Colonic mucosa (tissue), 4 donors: ENCODE data around the gene SENP5. TPM values are rescaled to one million over a fixed set of nuclear protein-coding genes. Genes with fewer than 3 reads are reported as not detected.
"Not testable (repeated sequence)": the region's sequence is repeated elsewhere in the genome, so short reads cannot be mapped to it uniquely, and the experiment has no call there.

Source experiments
- DNase-seq: peaks from one replicate; pipeline ENCODE4 v3.0.0-alpha.2; 2020
- H3K27ac ChIP-seq: fragments of 200-600 bp; one replicate; pipeline ENCODE4 v1.8.0; 2021
- H3K27me3 ChIP-seq: fragments of 200-600 bp; one replicate; pipeline ENCODE4 v1.8.0; 2021
- H3K36me3 ChIP-seq: fragments of 200-600 bp; one replicate; pipeline ENCODE4 v1.8.0; 2021
- H3K4me1 ChIP-seq: fragments of 200-600 bp; one replicate; pipeline ENCODE4 v1.8.0; 2021; ENCODE audit warnings: mild to moderate bottlenecking
- H3K4me3 ChIP-seq: fragments of 200-600 bp; one replicate; pipeline ENCODE4 v1.8.0; 2021
- H3K9ac ChIP-seq, 2 donors: one replicate each; pipeline ENCODE4 v1.7.0; 2013; ENCODE audit warnings: control low read depth in 2 of 2, low read depth in 2 of 2, low read length in 2 of 2
- H3K9me3 ChIP-seq: fragments of 200-600 bp; one replicate; pipeline ENCODE4 v1.8.0; 2021
- CTCF ChIP-seq: fragments of 200-600 bp; IDR thresholded peaks from one replicate; pipeline ENCODE4 v1.8.0; 2022; ENCODE audit warnings: antibody characterized with exemption, mild to moderate bottlenecking
- intact Hi-C: fragments of 100-400 bp; cut with DNase I; formaldehyde crosslinking; loops from one replicate; pipeline ENCODE4 v1.14.1; 2022
- total RNA-seq, 2 donors: library from RNA; stranded (reverse); fragmentation: NEBNext Ultra II Directional in 1 of 2; extraction: Animal tissue kit (Norgen Biotek cat#: 25700) in 1 of 2; gene quantifications; one replicate each; pipeline ENCODE4 v1.2.1, GENCODE V29; 2021
- donor health status: healthy.
- donor health status: DM: no; HTN: no; CAD: no.
- donor health status: DM: no; HTN: no; CAD: no.

Gene SENP5, protein sequence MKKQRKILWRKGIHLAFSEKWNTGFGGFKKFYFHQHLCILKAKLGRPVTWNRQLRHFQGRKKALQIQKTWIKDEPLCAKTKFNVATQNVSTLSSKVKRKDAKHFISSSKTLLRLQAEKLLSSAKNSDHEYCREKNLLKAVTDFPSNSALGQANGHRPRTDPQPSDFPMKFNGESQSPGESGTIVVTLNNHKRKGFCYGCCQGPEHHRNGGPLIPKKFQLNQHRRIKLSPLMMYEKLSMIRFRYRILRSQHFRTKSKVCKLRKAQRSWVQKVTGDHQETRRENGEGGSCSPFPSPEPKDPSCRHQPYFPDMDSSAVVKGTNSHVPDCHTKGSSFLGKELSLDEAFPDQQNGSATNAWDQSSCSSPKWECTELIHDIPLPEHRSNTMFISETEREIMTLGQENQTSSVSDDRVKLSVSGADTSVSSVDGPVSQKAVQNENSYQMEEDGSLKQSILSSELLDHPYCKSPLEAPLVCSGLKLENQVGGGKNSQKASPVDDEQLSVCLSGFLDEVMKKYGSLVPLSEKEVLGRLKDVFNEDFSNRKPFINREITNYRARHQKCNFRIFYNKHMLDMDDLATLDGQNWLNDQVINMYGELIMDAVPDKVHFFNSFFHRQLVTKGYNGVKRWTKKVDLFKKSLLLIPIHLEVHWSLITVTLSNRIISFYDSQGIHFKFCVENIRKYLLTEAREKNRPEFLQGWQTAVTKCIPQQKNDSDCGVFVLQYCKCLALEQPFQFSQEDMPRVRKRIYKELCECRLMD
- total RNA-seq: 10 to 100 TPM; 22.0 to 25.0 TPM

DNA sequence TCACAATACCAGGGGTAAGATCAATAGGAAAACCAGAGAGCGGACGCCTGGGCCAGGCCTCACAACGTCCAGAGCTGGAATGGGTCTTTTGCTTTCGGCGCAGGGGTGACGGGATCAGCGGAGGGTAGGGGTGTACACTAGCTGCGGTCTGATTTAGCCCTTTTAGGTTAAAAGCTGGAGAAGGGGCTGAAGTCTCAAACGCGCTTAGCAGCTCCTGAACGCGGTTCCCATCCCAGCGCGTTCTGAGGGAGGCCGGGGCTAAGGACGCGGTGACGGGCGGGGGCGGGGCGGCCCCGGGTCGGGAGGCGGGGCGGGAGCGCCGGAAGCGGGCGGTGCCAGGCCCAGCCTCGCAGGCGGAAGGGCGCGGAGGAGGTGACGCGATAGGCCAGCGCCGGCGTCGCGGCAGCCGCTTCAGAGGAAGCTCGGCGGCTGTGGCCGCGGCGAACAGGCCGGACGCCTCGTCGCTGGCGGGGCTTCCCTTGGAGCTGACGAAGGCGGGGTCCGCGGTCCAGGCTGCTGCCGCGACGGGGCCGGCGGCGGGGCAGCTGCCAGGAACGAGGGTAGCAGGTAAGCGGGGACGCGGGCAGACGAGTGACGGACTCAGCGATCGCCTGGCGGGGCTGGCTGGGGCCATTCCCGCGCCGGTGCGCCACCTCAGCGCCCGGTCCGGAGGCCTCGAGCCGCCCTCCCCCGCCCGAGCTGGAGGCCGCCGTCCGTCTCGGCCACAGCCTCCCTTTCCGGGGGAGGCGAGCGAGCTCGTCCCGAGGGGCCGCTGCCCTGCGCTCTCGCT lies at the start of gene SENP5:
SENP5 (plus strand) TSS at position 414 of the 790 bp plus-strand sequence. CDS start 17,262 bp downstream, outside the sequence.
- H3K9ac ChIP-seq: peak within 1 kb of the TSS; percentile 91 to 94
- TF ChIP-seq CTCF: no peak
- no peaks in the 10 kb centered on the region for H3K36me3 ChIP-seq
- H3K27me3 ChIP-seq: no peaks in the 10 kb centered on the region
- peaks cover 4% of the 10 kb centered on the region for H3K4me1 ChIP-seq
- H3K9me3 ChIP-seq: no peaks in the 10 kb centered on the region
- peak within 1 kb of the TSS; percentile 84 for H3K4me3 ChIP-seq
- intact Hi-C loops: no loop called here
- H3K27ac ChIP-seq: peak within 1 kb of the TSS; percentile 85
- DNase-seq: peak; percentile 92

DNA sequence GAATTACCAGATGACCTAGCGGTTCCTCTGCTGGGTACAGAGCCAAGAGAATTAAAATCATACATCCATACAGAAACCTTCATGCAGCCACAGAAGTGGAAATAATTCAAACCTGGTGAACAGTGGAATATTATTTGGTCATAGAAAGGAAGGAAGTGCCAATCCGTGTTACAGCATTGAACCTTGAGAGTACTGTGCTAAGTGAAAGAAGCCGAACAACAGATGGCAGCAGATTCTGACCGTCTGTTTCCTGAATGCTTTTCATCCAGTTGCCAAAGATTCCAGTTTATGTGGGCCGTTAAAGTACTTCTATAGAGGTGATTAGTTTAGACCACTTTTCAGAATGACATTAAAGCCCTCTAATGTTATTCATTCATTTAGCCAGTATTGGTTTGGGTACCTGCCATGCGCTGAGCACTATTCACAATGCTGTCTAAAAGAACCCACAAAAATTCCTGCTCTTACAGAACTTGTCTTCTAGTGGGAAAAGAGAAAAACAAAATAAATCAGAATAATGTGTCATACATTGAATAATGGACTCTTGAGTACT lies 45.8 kb upstream of the SENP5 start:
- H3K36me3 ChIP-seq: peaks cover 19% of the 10 kb centered on the region
- H3K9me3 ChIP-seq: no peaks in the 10 kb centered on the region
- intact Hi-C loops: no loop called here
- no peak for DNase-seq
- no peak overlapping the region for H3K4me3 ChIP-seq
- H3K9ac ChIP-seq: no peak overlapping the region
- H3K27ac ChIP-seq: no peak overlapping the region
- no peak for TF ChIP-seq CTCF
- H3K4me1 ChIP-seq: no peaks in the 10 kb centered on the region
- no peaks in the 10 kb centered on the region for H3K27me3 ChIP-seq

DNA sequence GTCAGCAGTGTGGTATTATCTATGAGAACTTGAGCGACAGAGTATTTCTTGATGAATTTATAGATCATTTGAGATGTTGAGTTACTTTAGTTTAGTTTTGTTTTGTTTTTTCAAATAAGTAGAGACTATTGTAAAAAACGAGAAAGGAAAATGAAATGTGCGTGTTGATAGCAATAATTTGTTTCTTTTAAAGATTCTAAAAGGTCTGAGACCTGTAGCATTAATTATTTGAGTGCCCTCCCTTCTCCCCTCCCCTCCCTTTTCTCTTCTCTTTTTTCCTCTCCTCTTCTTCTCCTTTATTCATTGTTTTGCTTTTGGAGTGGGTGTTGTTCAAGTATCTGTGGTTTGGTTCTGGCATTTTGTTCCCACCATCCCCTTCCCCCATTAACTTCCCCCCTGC lies 38.1 kb upstream of the SENP5 start:
- H3K4me3 ChIP-seq, H3K27me3 ChIP-seq, DNase-seq, H3K9ac ChIP-seq, H3K27ac ChIP-seq, H3K9me3 ChIP-seq, intact Hi-C loops, H3K36me3 ChIP-seq, H3K4me1 ChIP-seq: not testable (repeated sequence)

DNA sequence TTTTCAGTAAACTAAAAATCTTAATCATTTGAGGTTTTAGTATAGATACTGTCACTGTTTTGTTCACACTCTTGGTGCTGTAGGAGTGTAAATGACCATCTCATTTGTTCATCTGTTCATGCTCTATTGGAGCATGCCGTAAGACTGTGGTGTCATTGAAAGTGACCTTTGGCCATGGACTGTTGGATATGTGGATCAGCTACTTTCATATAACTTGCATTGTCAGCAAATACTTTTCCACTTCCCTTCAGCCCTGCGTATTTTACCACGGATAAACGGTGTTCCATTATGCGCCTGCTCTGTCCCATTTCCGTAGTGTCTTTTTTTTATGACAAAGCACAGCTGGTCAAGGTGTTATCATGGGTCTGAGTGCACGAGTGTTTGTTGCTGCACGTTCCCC lies 32.6 kb upstream of the SENP5 start:
- peaks cover 5% of the 10 kb centered on the region for H3K36me3 ChIP-seq
- DNase-seq: no peak
- H3K9ac ChIP-seq: no peak overlapping the region
- no peaks in the 10 kb centered on the region for H3K9me3 ChIP-seq
- no peaks in the 10 kb centered on the region for H3K27me3 ChIP-seq
- no peak for TF ChIP-seq CTCF
- no peak overlapping the region for H3K27ac ChIP-seq
- H3K4me3 ChIP-seq: no peak overlapping the region
- intact Hi-C loops: no loop called here
- H3K4me1 ChIP-seq: no peaks in the 10 kb centered on the region

- H3K27me3 ChIP-seq, H3K9me3 ChIP-seq, H3K36me3 ChIP-seq, H3K4me1 ChIP-seq, H3K9ac ChIP-seq, H3K4me3 ChIP-seq, H3K27ac ChIP-seq, intact Hi-C loops, DNase-seq: not testable (repeated sequence)
These were observed 31.1 kb upstream of the SENP5 start for GRCh38 chr3:196836626-196837025.
